Superior temporal gyrus (tissue), 1 donor: ENCODE measurements around the gene SHLD1.
A peak's percentile ranks its signal among the peaks of the same experiment; 100 is the strongest.
"Not testable (repeated sequence)": the region's sequence is repeated elsewhere in the genome, so short reads cannot be mapped to it uniquely, and the experiment has no call there.

Experiments
- DNase-seq: peaks from one replicate; pipeline ENCODE4 v3.0.0-alpha.2; 2016; ENCODE audit errors: extremely low spot score

Gene SHLD1

DNA sequence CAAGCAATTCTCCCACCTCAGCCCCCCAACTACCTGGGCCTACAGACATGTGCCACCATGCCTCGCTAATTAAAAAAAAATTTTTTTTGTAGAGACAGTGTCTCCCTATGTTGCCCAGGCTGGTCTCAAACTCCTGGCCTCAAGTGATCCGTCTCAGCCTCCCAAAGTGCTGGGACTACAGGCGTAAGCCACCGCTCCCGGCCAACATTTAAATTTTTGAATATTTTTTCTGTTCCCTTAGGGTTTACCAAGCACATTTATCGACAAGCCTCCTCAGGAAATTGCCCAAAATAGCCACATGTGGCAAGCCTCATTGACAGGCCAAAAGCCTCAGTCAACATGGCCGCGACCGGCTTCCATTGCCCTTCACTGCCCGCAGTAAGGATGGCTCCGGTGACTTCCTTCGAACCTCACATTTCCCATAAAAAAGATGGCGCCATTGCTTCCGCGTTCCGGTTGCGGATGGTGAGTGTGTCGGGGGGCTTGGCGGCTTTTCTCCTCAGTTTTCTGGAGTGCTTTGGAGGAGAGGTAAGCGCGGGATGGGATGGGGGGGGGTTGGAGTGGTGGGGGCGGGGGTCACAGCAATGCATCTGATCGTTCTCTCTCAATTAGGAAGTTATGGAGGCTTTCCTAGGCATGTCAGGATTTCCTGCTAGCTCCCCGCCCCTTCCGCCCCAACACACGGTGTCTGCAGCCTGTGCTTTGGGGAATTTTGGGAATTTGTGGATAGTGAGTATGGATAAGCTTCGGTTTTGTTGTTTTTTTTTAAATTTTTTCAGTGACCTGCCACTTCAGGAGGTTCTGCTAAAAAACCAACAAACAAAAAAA lies at the start of gene SHLD1:
TSS of gene SHLD1 (plus strand) at position 450 of the 828 bp plus-strand sequence. CDS start 22,465 bp downstream, outside the sequence.
- DNase-seq: peak; percentile 96

- not testable (repeated sequence) for DNase-seq
Observed at GRCh38 chr20:5702339-5702738, 47.9 kb upstream of the SHLD1 start.

DNA sequence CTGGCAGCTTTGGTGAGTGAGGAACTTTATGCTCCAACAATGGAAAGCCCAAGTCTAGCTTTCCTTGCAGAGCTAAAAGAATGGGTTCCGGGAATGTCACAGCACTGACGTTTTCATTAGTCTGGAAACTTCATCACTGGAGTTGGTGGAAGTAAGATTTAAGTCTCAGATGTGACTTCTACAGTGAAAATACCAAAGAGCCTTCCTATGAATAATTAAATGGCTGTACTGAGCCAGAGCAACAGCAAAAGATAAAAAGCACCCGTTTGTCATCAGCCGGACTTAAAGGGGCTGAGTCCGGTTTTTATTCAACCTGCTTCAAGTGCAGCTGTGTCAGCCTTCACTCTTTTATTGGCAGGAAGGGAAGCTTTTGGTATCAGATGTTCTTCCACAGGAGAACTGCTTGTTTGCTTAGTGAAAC lies 46.5 kb upstream of the SHLD1 start:
- no peak for DNase-seq

DNA sequence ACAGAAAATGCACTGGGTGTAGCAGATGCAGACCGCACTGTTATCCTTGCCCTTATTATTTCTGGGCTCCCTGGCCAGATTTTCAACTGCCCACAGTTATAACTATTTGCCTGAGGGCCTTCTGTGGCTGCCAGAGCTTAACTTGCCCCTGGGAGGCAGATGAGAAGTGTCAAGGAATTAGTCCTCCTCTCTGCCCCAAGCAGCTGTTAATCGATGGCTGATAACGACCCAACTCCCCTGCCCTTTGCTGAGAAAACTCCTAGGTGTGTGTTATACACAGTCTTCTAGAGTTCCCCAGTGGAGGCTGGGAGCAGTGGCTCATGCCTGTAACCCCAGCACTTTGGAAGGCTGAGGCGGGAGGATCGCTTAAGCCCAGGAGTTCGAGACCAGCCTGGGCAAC lies 44.4 kb upstream of the SHLD1 start:
- no peak for DNase-seq

DNA sequence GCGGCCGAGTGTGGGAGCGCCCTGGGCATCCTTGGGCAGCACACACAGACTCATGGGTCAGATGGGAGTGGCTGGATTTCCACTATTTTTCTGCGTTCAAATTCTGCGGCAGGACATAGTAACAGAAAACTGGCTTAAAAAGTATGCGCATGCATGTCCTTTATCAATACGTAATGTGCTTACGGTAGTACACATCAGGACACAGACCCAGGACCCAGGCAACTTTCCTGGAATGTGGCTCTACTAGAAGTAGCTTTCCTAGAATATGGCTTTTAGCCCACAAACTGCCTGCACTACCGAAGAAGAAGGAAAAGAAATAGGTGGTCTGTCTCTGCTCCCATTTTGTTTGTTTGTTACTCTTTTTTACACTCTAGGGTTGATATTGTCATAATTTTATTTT lies 43.4 kb upstream of the SHLD1 start:
- no peak for DNase-seq

GRCh38 chr20:5710551-5710950 lies 39.6 kb upstream of the SHLD1 start:
- DNase-seq: no peak

DNA sequence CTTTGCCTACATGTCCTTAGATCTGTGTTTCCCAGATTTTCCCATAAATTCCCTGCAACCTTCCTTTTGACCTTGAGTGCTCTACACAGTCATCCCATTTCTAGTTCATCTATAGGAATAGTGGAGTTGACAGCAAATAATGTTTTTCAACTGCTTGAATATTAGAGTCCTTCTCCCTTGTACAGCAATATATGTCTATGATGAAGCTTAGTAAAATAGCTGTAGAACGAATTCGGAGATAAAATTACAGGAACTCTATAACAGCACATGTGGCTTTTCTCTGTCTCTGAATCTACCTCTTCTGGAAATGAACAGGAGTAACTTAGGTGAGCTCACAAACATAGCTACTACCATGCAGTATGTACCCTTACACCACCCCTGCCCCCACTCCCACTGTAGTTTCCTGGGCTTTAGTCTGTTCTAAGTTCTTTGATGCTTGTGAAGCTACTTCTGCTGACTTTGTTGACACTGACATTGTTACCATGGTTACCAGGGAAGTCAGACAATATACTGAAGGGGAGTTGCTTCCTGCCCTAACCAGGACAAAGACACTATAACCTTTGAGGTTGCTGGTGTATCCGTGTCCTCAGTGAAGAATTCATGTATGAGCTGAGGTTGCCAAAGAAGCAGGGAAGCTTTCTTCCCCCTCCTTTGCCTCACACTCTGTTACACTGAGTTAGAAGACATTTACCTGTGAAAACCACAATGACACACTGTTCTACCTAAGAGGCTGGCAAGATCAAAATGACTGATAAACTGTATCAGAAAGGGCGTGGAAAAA lies 35.8 kb upstream of the SHLD1 start:
- DNase-seq: no peak

- DNase-seq: no peak
Observed at GRCh38 chr20:5715071-5715841, 34.9 kb upstream of the SHLD1 start.

DNA sequence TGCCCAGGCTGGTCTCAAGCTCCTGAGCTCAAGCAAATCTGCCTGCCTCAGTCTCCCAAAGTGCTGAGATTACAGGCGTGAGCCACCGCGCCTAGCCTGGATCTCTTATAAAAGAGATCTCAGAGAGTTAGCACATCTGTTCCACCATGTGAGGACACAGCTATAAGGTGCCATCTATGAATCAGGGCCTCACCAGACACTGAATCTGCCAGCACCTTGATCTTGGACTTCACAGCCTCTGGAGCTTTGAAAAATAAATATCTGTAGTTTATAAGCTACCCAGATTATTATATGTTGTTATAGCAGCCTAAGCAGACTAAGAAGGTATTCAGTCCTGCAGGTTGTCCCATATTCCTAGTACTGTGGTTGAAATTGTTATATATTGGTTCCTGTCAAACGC lies 33.2 kb upstream of the SHLD1 start:
- DNase-seq: no peak

- DNase-seq: no peak
Observed at GRCh38 chr20:5718896-5719595, 31.2 kb upstream of the SHLD1 start.

DNA sequence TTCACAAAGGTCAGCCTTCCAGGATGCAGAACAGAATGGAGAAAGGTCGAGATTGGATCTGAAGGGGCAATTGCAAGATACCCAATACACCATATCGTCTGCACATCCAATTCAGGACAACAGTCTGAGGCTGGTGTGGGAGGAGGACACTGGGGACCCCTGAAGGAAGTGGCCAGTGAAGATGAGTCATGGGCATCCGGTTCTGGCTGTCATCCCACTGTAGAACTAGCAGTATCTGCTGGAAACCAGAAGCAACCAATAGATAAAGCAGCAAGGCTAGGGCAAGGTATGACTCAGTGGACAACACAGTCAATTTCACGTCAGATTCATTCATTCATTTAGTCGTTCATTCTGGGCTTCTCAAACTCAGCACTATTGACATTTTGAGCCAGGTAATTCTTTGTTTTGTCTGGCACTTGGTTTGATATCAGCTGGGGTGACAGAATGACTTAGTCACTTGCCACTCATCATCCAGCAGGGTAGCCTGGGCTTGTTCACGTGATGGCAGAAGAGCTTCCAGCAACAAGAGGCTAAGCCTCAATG lies 30.3 kb upstream of the SHLD1 start:
- no peak for DNase-seq

DNA sequence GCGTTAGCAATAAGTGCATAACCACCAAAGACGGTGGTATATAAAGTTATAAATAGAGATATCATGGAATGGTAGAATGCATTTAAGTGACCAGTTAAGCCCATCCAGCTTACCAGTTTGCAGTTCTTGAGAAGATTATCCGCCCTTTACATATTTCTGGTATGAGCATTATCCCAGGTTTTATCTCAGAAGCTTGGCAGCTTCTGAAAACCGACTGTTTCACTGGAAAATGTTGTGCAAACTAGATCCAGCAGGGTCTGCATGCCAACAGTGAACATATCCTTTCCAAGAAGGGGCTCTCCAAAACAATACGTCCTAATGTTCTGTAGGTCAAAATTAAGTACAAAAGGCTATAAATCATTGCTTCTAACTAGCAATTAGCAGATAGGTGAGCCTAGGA lies 29.5 kb upstream of the SHLD1 start:
- DNase-seq: no peak

DNA sequence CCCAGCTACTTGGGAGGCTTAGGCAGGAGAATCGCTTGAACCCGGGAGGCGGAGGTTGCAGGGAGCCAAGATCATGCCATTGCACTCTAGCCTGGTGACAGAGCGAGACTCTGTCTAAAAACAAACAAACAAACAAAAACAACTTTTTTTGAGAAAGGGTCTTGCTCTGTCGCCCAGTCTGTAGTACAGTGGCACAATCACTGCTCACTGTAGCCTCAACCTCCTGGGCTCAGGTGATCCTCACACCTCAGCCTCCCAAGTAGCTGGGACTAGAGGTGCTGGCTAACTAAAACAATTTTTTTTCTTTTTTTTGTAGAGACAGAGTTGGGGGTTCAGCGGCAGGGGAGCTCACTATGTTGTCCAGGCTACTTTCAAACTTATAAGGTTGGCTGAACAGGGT lies 28.8 kb upstream of the SHLD1 start:
- not testable (repeated sequence) for DNase-seq

DNA sequence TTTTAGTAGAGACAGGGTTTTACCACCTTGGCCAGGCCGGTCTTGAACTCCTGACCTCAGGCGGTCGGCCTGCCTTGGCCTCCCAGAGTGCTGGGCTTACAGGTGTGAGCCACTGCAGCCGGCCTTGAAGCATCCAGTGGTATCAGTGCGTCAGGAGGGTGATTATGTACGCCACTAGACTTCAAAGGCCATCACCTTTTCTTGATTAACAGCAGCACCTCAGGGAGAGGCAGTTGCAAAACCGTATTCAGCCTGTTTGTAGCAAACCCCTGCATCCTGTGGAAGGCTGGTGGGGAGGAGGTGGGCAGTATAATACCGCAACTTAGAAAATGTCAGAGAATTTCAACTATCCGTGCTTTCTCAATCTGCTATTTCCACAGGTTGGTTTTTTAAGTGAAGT lies 27.3 kb upstream of the SHLD1 start:
- DNase-seq: no peak

DNA sequence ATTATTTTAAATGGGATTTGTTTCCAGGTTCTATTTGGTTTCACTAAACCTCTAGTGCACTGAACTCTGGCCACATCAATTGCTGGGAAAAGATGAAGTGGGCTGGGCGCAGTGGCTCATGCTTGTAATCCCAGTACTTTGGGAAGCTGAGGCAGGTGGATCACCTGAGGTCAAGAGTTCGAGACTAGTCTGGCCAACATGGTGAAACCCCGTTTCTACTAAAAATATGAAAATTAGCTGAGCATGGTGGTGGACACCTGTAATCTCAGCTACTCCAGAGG lies 25.1 kb upstream of the SHLD1 start:
- not testable (repeated sequence) for DNase-seq

DNA sequence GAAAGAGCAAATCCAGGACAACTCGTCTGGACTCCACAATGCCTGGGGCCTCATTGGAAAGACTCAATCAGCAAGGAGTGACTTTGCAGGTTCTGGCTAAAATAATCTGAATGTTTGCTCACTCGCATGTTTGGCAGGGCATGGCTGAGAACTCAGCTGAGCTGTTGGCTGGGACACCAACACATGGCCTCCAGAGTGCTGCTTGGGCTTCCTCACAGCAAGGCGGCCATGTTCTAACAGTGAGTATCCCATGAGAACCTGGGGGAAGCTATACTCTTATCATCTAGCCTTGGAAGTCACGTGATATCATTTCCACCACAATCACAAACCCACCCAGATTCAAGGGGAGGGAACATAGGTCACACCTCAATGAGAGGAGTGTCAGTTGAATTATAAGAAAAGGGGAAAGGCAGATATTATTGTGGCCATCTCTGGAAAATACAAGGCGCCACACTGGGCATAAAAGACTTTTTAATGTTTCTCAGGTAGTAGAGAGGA lies 23.1 kb upstream of the SHLD1 start:
- no peak for DNase-seq

DNA sequence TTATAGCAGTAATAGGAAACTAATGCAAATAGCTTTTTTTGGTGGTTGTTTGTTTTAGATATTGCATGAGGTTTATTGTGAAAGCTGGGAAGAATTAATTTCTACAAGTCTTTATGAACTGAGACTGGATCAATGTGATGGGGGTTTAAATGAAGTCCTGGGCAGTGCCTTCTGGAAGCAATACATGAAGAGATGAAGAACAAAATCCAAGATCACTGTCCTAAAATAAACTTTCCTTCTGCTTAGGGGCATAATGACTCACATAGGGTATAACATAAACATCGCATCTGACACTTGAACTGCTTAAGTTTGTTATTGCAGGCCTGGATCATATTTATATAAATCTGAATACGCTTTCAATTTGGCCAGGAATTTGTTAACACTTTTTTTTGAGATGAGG lies 20.9 kb upstream of the SHLD1 start:
- no peak for DNase-seq

DNA sequence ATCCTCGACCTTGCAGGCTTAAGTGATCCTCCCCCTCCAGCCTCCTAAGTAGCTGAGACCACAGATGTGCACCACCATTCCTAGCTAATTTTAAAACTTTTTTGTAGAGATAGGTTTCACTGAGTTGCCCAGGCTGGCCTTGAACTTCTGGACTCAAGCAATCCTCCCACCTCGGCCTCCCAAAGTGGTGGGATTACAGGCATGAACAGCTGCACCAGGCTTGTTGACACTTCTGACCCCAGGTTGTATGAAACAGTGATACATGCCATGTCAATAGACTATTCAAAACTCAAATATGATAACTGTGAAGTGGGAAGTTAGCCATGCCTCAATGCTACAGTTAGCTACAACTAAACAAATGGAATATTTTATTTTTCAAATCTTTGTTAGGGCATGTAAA lies 20.1 kb upstream of the SHLD1 start:
- DNase-seq: no peak

DNA sequence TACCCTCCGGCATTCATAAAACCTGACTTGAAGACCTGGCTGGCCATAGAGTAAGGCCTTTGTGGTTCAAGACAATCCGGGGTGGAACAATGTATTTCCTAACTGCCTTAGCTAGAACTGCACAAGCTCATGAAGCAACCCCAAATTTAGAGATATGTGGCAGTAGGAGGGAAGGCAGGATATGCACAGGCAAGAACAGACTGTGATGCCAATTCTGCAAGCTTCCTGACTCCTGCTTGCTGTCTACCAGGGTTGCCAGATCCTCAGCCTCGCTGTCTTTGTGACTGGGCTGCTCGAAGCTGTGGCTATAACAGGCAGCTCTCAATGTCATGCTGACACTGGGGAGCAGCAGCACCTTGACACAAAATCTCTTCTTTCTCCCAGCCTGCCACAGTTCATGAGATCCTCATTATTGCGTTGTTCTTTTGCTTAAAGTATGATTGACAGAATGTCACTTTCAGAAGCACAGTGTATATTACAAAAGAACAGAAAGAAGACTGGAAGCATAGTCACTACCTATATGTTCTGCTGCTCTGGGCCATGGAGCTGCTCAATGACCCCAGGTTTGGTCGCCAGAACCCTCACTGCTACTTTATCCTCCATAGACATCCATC lies 18.3 kb upstream of the SHLD1 start:
- DNase-seq: peak; percentile 55

DNA sequence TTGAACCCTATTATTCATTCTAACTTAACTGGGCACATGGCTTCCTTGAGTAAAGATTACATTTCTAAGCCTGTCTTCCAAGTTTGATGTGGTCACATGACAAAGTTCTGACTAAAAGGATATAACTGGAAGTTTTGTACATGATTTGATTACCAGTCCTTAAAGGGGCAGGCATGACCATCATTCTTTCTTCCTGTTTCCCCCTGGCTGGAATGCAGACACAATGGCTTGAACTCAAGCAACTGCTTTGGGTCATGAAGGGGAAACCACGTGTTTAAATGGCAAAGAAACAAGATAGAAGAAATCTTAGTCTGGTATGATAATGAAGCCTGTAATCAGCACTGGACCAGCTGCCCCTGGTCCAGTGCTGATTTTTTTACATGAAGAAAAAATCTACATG lies 15.6 kb upstream of the SHLD1 start:
- DNase-seq: no peak
